HL-60 (cell line): ENCODE results near the gene KLK6.

Experiments
- DNase-seq, 2 experiments: peaks; one replicate each; pipeline ENCODE4 v3.0.0-alpha.2; 2010 to 2020; ENCODE audit warnings: low read depth in 1 of 2, low spot score in 1 of 2
- H3K27ac ChIP-seq: fragments of 250-450 bp; sonication (Bioruptor Pico); replicated peaks from 2 replicates; pipeline ENCODE4 v1.5.1; 2020; ENCODE audit warnings: mild to moderate bottlenecking, moderate library complexity
- H3K27me3 ChIP-seq: fragments of 250-450 bp; sonication (Bioruptor Pico); 2 replicates; pipeline ENCODE4 v1.5.1; 2021; ENCODE audit warnings: mild to moderate bottlenecking, moderate library complexity; ENCODE audit not compliant: insufficient read depth, poor library complexity, severe bottlenecking
- H3K4me3 ChIP-seq: replicated peaks from 2 replicates; pipeline ENCODE4 v1.5.1; 2011; ENCODE audit warnings: mild to moderate bottlenecking, control low read depth, low read length; ENCODE audit not compliant: insufficient read depth
- GABPA ChIP-seq: IDR thresholded peaks from 2 replicates; pipeline ENCODE4 v1.6.1; 2012; ENCODE audit warnings: low read depth
- POLR2AphosphoS5 ChIP-seq: IDR thresholded peaks from 2 replicates; pipeline ENCODE4 v1.6.1; 2012; ENCODE audit warnings: low read depth
- SPI1 ChIP-seq: IDR thresholded peaks from 2 replicates; pipeline ENCODE4 v1.6.1; 2012; ENCODE audit warnings: low read depth, mild to moderate bottlenecking, borderline replicate concordance
- TF ChIP-seq, protein P1 (sequence below): IDR thresholded peaks from 2 replicates; pipeline ENCODE4 v1.6.1; 2012; ENCODE audit warnings: low read depth; ENCODE audit not compliant: insufficient replicate concordance
- TF ChIP-seq, protein P2 (sequence below): IDR thresholded peaks from one replicate; pipeline ENCODE4 v1.5.1; 2011; ENCODE audit warnings: low read length, control low read depth, inconsistent platforms; ENCODE audit not compliant: insufficient read depth

The KLK6 gene

DNA sequence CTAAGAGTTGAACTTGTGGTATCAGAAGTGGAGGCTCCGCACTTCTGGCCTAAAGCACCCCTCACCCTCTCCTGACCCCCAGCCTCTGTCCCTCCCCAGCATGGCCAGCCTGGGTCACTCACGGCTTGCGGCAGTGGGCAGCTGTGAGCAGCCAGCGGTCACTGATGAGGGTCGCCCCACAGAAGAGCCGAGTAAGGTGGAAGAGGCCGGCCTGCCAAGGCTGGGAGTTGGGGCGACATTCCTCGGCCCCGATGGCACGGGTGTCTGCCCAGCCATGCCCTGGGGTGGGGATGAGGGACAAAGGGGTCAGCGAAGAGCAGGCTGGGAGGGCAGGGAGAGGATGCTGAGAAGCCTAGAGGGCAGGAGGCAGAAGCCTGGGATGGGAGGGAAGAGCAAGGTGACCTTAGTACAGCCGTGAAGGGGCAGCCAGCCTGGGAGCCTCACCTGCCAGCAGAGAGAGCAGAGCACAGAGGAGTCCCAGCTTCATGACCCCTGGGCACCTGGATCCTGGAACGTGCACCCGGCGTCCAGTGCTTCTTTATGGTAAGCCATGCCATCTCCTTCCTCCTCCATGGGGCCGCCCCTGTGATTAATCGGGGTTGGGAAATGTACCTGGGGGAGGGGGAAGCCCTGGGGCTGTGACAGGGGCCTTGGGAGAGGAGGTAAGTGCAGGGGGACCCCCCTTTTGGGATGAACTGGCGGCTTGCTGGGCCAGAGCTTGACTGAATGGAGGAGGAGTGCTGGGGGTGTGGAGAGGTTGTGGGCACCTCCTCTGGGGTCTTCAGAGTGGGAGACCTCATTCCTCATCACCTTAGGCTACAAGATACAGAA lies 39.9 kb upstream of the KLK6 start:
- Histone ChIP-seq H3K27me3 (no peaks in the 10 kb centered on the region), H3K27ac (no peak overlapping the region), H3K4me3 (no peak overlapping the region)
- TF ChIP-seq SPI1 (no peak), GABPA (no peak), POLR2AphosphoS5 (no peak)
- TF ChIP-seq, protein P1, sequence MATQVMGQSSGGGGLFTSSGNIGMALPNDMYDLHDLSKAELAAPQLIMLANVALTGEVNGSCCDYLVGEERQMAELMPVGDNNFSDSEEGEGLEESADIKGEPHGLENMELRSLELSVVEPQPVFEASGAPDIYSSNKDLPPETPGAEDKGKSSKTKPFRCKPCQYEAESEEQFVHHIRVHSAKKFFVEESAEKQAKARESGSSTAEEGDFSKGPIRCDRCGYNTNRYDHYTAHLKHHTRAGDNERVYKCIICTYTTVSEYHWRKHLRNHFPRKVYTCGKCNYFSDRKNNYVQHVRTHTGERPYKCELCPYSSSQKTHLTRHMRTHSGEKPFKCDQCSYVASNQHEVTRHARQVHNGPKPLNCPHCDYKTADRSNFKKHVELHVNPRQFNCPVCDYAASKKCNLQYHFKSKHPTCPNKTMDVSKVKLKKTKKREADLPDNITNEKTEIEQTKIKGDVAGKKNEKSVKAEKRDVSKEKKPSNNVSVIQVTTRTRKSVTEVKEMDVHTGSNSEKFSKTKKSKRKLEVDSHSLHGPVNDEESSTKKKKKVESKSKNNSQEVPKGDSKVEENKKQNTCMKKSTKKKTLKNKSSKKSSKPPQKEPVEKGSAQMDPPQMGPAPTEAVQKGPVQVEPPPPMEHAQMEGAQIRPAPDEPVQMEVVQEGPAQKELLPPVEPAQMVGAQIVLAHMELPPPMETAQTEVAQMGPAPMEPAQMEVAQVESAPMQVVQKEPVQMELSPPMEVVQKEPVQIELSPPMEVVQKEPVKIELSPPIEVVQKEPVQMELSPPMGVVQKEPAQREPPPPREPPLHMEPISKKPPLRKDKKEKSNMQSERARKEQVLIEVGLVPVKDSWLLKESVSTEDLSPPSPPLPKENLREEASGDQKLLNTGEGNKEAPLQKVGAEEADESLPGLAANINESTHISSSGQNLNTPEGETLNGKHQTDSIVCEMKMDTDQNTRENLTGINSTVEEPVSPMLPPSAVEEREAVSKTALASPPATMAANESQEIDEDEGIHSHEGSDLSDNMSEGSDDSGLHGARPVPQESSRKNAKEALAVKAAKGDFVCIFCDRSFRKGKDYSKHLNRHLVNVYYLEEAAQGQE: no peak
- TF ChIP-seq, protein P2, sequence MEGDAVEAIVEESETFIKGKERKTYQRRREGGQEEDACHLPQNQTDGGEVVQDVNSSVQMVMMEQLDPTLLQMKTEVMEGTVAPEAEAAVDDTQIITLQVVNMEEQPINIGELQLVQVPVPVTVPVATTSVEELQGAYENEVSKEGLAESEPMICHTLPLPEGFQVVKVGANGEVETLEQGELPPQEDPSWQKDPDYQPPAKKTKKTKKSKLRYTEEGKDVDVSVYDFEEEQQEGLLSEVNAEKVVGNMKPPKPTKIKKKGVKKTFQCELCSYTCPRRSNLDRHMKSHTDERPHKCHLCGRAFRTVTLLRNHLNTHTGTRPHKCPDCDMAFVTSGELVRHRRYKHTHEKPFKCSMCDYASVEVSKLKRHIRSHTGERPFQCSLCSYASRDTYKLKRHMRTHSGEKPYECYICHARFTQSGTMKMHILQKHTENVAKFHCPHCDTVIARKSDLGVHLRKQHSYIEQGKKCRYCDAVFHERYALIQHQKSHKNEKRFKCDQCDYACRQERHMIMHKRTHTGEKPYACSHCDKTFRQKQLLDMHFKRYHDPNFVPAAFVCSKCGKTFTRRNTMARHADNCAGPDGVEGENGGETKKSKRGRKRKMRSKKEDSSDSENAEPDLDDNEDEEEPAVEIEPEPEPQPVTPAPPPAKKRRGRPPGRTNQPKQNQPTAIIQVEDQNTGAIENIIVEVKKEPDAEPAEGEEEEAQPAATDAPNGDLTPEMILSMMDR: no peak
- no peak for DNase-seq

DNA sequence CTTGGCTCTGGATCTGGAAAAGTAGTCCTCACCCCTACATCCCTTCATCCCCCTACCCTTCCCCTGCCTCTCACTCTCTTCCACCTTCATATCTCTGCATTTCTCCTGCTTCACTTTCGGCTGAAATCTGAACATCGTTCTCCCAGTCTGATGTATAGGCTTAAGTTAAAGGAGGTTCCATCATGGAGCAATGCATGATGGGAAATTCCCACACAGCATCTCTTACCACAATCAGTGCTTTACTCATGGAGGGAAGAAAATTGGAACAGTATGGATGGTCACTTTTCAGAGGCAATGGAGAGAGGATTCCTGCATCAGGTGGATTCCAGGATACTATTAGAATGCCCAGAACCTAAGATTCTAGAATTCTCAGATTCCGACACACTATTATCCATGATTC lies 38.1 kb upstream of the KLK6 start:
- H3K4me3 ChIP-seq: no peak overlapping the region
- DNase-seq: no peak
- peaks cover 1% of the 10 kb centered on the region for H3K27me3 ChIP-seq
- no peak for TF ChIP-seq SPI1
- TF ChIP-seq, protein P2: no peak
- no peak for TF ChIP-seq POLR2AphosphoS5
- TF ChIP-seq GABPA: no peak
- TF ChIP-seq, protein P1: no peak
- no peak overlapping the region for H3K27ac ChIP-seq

DNA sequence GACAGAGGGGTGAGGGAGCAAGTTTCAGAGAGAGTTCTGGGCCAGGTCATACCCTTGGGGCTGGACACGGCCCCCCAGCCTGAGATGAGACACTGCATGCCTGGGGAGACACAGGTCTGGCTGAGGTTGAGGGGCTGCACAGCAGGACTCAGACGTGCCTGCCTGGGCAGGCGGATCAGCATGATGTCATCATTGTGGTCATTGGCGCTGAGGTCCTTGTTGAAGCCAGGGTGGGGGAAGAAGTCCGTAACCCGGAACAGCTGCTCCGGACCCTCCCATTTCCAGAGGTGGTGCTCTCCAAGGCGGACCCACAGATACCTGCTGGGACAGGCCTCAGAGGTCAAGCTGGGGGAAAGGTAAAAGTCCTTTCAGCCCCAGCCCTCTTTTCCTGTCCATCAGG lies 37.0 kb upstream of the KLK6 start:
- H3K27me3 ChIP-seq: peaks cover 3% of the 10 kb centered on the region
- no peak overlapping the region for H3K4me3 ChIP-seq
- no peak overlapping the region for H3K27ac ChIP-seq
- TF ChIP-seq, protein P1: no peak
- TF ChIP-seq POLR2AphosphoS5: no peak
- no peak for TF ChIP-seq GABPA
- TF ChIP-seq SPI1: no peak
- TF ChIP-seq, protein P2: no peak
- DNase-seq: no peak
